Measurements from ENCODE around the gene PTRH1.

PTRH1 gene

GRCh38 chr9:127697575-127697974 lies 17.9 kb downstream of the PTRH1 start:
- no peak for DNase-seq (ENCODE audit: low spot score)

- no peak for DNase-seq (ENCODE audit: low spot score)
Measured at GRCh38 chr9:127694890-127695720, 20.4 kb downstream of the PTRH1 start.

GRCh38 chr9:127693697-127694096 lies 21.8 kb downstream of the PTRH1 start:
- DNase-seq (ENCODE audit: low spot score) = no peak

- DNase-seq (ENCODE audit: low spot score) = no peak
Measured at GRCh38 chr9:127693143-127693542, 22.3 kb downstream of the PTRH1 start.

GRCh38 chr9:127692071-127692470 lies 23.4 kb downstream of the PTRH1 start:
- DNase-seq (ENCODE audit: low spot score) = no peak

- DNase-seq (ENCODE audit: low spot score) = no peak
Measured at GRCh38 chr9:127690735-127691134, 24.7 kb downstream of the PTRH1 start.

- no peak for DNase-seq (ENCODE audit: low spot score)
Measured at GRCh38 chr9:127689329-127690000, 26.0 kb downstream of the PTRH1 start.

GRCh38 chr9:127686461-127687393 lies 28.7 kb downstream of the PTRH1 start:
- no peak for DNase-seq (ENCODE audit: low spot score)

GRCh38 chr9:127684576-127684975 lies 30.9 kb downstream of the PTRH1 start:
- no peak for DNase-seq (ENCODE audit: low spot score)

GRCh38 chr9:127683723-127684122 lies 31.7 kb downstream of the PTRH1 start:
- no peak for DNase-seq (ENCODE audit: low spot score)

- no peak for DNase-seq (ENCODE audit: low spot score)
Measured at GRCh38 chr9:127682351-127683136, 32.9 kb downstream of the PTRH1 start.

GRCh38 chr9:127680846-127681245 lies 34.6 kb downstream of the PTRH1 start:
- no peak for DNase-seq (ENCODE audit: low spot score)

- DNase-seq (ENCODE audit: low spot score) = no peak
Measured at GRCh38 chr9:127680226-127680625, 35.2 kb downstream of the PTRH1 start.

- DNase-seq (ENCODE audit: low spot score) = no peak
Measured at GRCh38 chr9:127679506-127679905, 36.0 kb downstream of the PTRH1 start.

- no peak for DNase-seq (ENCODE audit: low spot score)
Measured at GRCh38 chr9:127676638-127677037, 38.8 kb downstream of the PTRH1 start.

GRCh38 chr9:127673234-127673633 lies 42.2 kb downstream of the PTRH1 start:
- no peak for DNase-seq (ENCODE audit: low spot score)

GRCh38 chr9:127667906-127668305 lies 47.6 kb downstream of the PTRH1 start:
- no peak for DNase-seq (ENCODE audit: low spot score)

- DNase-seq (ENCODE audit: low spot score) = no peak
Measured at GRCh38 chr9:127667127-127667844, 48.2 kb downstream of the PTRH1 start.

GRCh38 chr9:127664678-127665507 lies 50.6 kb downstream of the PTRH1 start:
- DNase-seq (ENCODE audit: low spot score) = no peak

- DNase-seq (ENCODE audit: low spot score) = no peak
Measured at GRCh38 chr9:127664324-127664677, 51.2 kb downstream of the PTRH1 start.
